T-helper 1 cell treated with Interleukin-12 subunit alpha and Interleukin-12 subunit beta and Interleukin-4 antibody, amounts not matched to agents 30 ng/mL and 1 ng/mL, for 36 hours (primary cell): ENCODE data around the gene BCDIN3D. TPM values are rescaled to one million over a fixed set of nuclear protein-coding genes. Genes with fewer than 3 reads are reported as not detected.
"Not testable (repeated sequence)": the region's sequence is repeated elsewhere in the genome, so short reads cannot be mapped to it uniquely, and the experiment has no call there.

Source experiments
- intact Hi-C: fragments of 100-400 bp; cut with micrococcal nuclease; formaldehyde crosslinking; loops from one replicate; pipeline ENCODE4 v1.15.1; 2024
- total RNA-seq: library from RNA; stranded (reverse); gene quantifications from 2 replicates; pipeline ENCODE4 v1.2.3, GENCODE V29; 2022

The BCDIN3D gene
- total RNA-seq, 1 donor from 2014 or later: 6.0 TPM

GRCh38 chr12:49877066-49877465 is 34.2 kb upstream of the BCDIN3D start:
- intact Hi-C loops: no loop called here

- intact Hi-C loops: no loop called here
Measured at GRCh38 chr12:49876070-49876469, 33.2 kb upstream of the BCDIN3D start.

GRCh38 chr12:49875115-49875720 is 32.3 kb upstream of the BCDIN3D start:
- intact Hi-C loops: no loop called here

GRCh38 chr12:49874142-49874897 is 31.4 kb upstream of the BCDIN3D start:
- intact Hi-C loops: no loop called here

GRCh38 chr12:49873361-49873934 is 30.5 kb upstream of the BCDIN3D start:
- intact Hi-C loops: no loop called here

GRCh38 chr12:49872781-49873181 is 29.9 kb upstream of the BCDIN3D start:
- intact Hi-C loops: no loop called here

GRCh38 chr12:49872381-49872780 is 29.5 kb upstream of the BCDIN3D start:
- intact Hi-C loops: no loop called here

- intact Hi-C loops: not testable (repeated sequence)
Measured at GRCh38 chr12:49871811-49872251, 28.9 kb upstream of the BCDIN3D start.

GRCh38 chr12:49871263-49871561 is 28.3 kb upstream of the BCDIN3D start:
- intact Hi-C loops: no loop called here

GRCh38 chr12:49870501-49871262 is 27.8 kb upstream of the BCDIN3D start:
- intact Hi-C loops: no loop called here

- intact Hi-C loops: loop anchor here (5.0 kb wide), 1 partner anchor 97 kb away; no protein-coding TSS in a partner anchor
Measured at GRCh38 chr12:49869816-49870500, 27.1 kb upstream of the BCDIN3D start.

GRCh38 chr12:49868952-49869815 is 26.3 kb upstream of the BCDIN3D start:
- intact Hi-C loops: loop anchor here (5.0 kb wide), 1 partner anchor 98 kb away; no protein-coding TSS in a partner anchor

- intact Hi-C loops: loop anchor here (5.0 kb wide), 1 partner anchor 99 kb away; no protein-coding TSS in a partner anchor
Measured at GRCh38 chr12:49868449-49868848, 25.5 kb upstream of the BCDIN3D start.

- intact Hi-C loops: loop anchor here (1.0 to 5.0 kb wide), 2 partner anchors 91 to 100 kb away; no protein-coding TSS in a partner anchor
Measured at GRCh38 chr12:49867570-49868341, 24.9 kb upstream of the BCDIN3D start.

GRCh38 chr12:49866859-49867569 is 24.1 kb upstream of the BCDIN3D start:
- intact Hi-C loops: loop anchor here (1.0 to 5.0 kb wide), 2 partner anchors 91 to 100 kb away; no protein-coding TSS in a partner anchor

GRCh38 chr12:49865782-49866135 is 22.9 kb upstream of the BCDIN3D start:
- intact Hi-C loops: loop anchor here (5.0 kb wide), 1 partner anchor 102 kb away; no protein-coding TSS in a partner anchor

- intact Hi-C loops: loop anchor here (5.0 kb wide), 1 partner anchor 102 kb away; no protein-coding TSS in a partner anchor
Measured at GRCh38 chr12:49865109-49865781, 22.3 kb upstream of the BCDIN3D start.

GRCh38 chr12:49864798-49865090 is 21.8 kb upstream of the BCDIN3D start:
- intact Hi-C loops: loop anchor here (5.0 kb wide), 1 partner anchor 103 kb away; no protein-coding TSS in a partner anchor
